HG02623 (cell line): ENCODE data around the gene ATP5PF.
A peak's percentile ranks its signal among the peaks of the same experiment; 100 is the strongest.
"Not testable (repeated sequence)": the region's sequence is repeated elsewhere in the genome, so short reads cannot be mapped to it uniquely, and the experiment has no call there.

Source experiments
- ATAC-seq: cut with Tn5 transposase; IDR thresholded peaks from one replicate; pipeline ENCODE4 v1.9.1; 2021; ENCODE audit warnings: moderate library complexity; ENCODE audit not compliant: unreplicated experiment

The ATP5PF gene

GRCh38 chr21:25732091-25732760 lies 2.5 kb downstream of the ATP5PF start:
- no peak for ATAC-seq

- no peak for ATAC-seq
Measured at GRCh38 chr21:25722631-25723030, 12.1 kb downstream of the ATP5PF start.

- no peak for ATAC-seq
Measured at GRCh38 chr21:25721987-25722386, 12.7 kb downstream of the ATP5PF start.

GRCh38 chr21:25717491-25718147 lies 17.1 kb downstream of the ATP5PF start:
- ATAC-seq: no peak

- ATAC-seq: not testable (repeated sequence)
Measured at GRCh38 chr21:25714066-25714465, 20.6 kb downstream of the ATP5PF start.

- ATAC-seq: no peak
Measured at GRCh38 chr21:25710550-25710949, 24.2 kb downstream of the ATP5PF start.

- no peak for ATAC-seq
Measured at GRCh38 chr21:25709684-25710265, 24.9 kb downstream of the ATP5PF start.

- ATAC-seq: peak; percentile 48
Measured at GRCh38 chr21:25708467-25709065, 26.1 kb downstream of the ATP5PF start.

GRCh38 chr21:25701529-25701928 lies 33.2 kb downstream of the ATP5PF start:
- ATAC-seq: no peak

GRCh38 chr21:25700741-25701140 lies 34.0 kb downstream of the ATP5PF start:
- ATAC-seq: no peak

GRCh38 chr21:25695461-25695860 lies 39.2 kb downstream of the ATP5PF start:
- not testable (repeated sequence) for ATAC-seq

GRCh38 chr21:25691976-25692375 lies 42.7 kb downstream of the ATP5PF start:
- no peak for ATAC-seq

GRCh38 chr21:25689226-25689625 lies 45.5 kb downstream of the ATP5PF start:
- ATAC-seq: no peak

GRCh38 chr21:25688275-25689155 lies 46.2 kb downstream of the ATP5PF start:
- no peak for ATAC-seq

- no peak for ATAC-seq
Measured at GRCh38 chr21:25687787-25688186, 46.9 kb downstream of the ATP5PF start.

GRCh38 chr21:25682382-25682781 lies 52.3 kb downstream of the ATP5PF start:
- no peak for ATAC-seq

- no peak for ATAC-seq
Measured at GRCh38 chr21:25676451-25676850, 58.3 kb downstream of the ATP5PF start.
